ENCODE results near the gene ITGAL.

GRCh38 chr16:30521476-30521872 lies 48.9 kb downstream of the ITGAL start:
- no peak for TF ChIP-seq CTCF (IDR thresholded peaks at IDR 0.05; ENCODE audit: control extremely low read depth in 1 of 3, insufficient read depth in 1 of 3, low read depth in 1 of 3, low read length in 3 of 3)
- no peak for TF ChIP-seq SIN3A (conservative IDR thresholded peaks at IDR 0.05 in 1 of 2, IDR thresholded peaks at IDR 0.05 in 1 of 2; ENCODE audit: low read depth in 1 of 2, low read length in 2 of 2)
- TF ChIP-seq TBP (IDR thresholded peaks at IDR 0.05; ENCODE audit: low read depth, low read length), result no peak
- TF ChIP-seq CEBPB (IDR thresholded peaks at IDR 0.05; ENCODE audit: low read depth, low read length), result no peak
- TF ChIP-seq TAF1 (IDR thresholded peaks at IDR 0.05; ENCODE audit: low read depth, low read length), result no peak
- no peak for TF ChIP-seq EP300 (IDR thresholded peaks at IDR 0.05; ENCODE audit: borderline replicate concordance in 1 of 2, low read depth in 2 of 2, low read length in 2 of 2)
- TF ChIP-seq MAFK (IDR thresholded peaks at IDR 0.05; ENCODE audit: low read depth, low read length), result no peak
- no peak for TF ChIP-seq NANOG (IDR thresholded peaks at IDR 0.05; ENCODE audit: insufficient read depth, low read depth, low read length, poor library complexity, severe bottlenecking)
- TF ChIP-seq YY1 (IDR thresholded peaks at IDR 0.05; ENCODE audit: low read depth, low read length), result no peak
- no peak for TF ChIP-seq RAD21 (IDR thresholded peaks at IDR 0.05 in 1 of 2, conservative IDR thresholded peaks at IDR 0.05 in 1 of 2; ENCODE audit: low read depth in 2 of 2, low read length in 2 of 2)
- no peak for TF ChIP-seq RBBP5 (IDR thresholded peaks at IDR 0.05; ENCODE audit: borderline replicate concordance, low read depth, low read length)
- TF ChIP-seq CREB1 (IDR thresholded peaks at IDR 0.05), result no peak
- no peak for TF ChIP-seq POLR2A (IDR thresholded peaks at IDR 0.05; ENCODE audit: control extremely low read depth in 1 of 2, low read depth in 2 of 2, low read length in 2 of 2)
